Naive thymus-derived CD4-positive, alpha-beta T cell (primary cell): ENCODE measurements around the gene LIN9. TPM values are rescaled to one million over a fixed set of nuclear protein-coding genes. Genes with fewer than 3 reads are reported as not detected.
A peak's percentile ranks its signal among the peaks of the same experiment; 100 is the strongest.

Experiments
- ATAC-seq: fragments of 150-1000 bp; cut with Tn5 transposase; 2 replicates; pipeline ENCODE4 v1.10.0; 2021; ENCODE audit warnings: mild to moderate bottlenecking, moderate library complexity
- CTCF ChIA-PET: fragments of 350-600 bp; sonication (Branson Sonifier 250); formaldehyde crosslinking; loops from one replicate; lab custom pipeline; 2021; ENCODE audit warnings: antibody characterized with exemption; lab: Charles Lee
- POLR2A ChIA-PET: fragments of 350-600 bp; sonication (Branson Sonifier 250); formaldehyde crosslinking; loops from one replicate; lab custom pipeline; 2021; ENCODE audit warnings: antibody characterized with exemption, inconsistent platforms; lab: Charles Lee
- DNase-seq, 9 donors: peaks; one replicate each; pipeline versions ENCODE4 v3.0.0 to v3.0.0-alpha.2; 2020 to 2022; ENCODE audit warnings: mixed read lengths in 1 of 9
- H3K27ac ChIP-seq: one replicate; pipeline ENCODE4 v1.7.0; 2013; ENCODE audit warnings: mild to moderate bottlenecking, low read depth, low read length, moderate library complexity
- H3K27me3 ChIP-seq, 2 donors: one replicate each; pipeline ENCODE4 v1.7.0; 2013; ENCODE audit warnings: low read length in 2 of 2, mild to moderate bottlenecking in 2 of 2, moderate library complexity in 2 of 2; ENCODE audit not compliant: control insufficient read depth in 2 of 2, insufficient read depth in 2 of 2
- H3K36me3 ChIP-seq, 3 experiments: 1 replicate in 2 of 3; 2 replicates in 1 of 3; pipeline ENCODE4 v1.7.0; 2013; ENCODE audit warnings: low read length in 3 of 3, mild to moderate bottlenecking in 3 of 3, moderate library complexity in 1 of 3; ENCODE audit not compliant: insufficient read depth in 3 of 3, control insufficient read depth in 2 of 3
- H3K4me1 ChIP-seq, 2 donors: one replicate each; pipeline ENCODE4 v1.7.0; 2013; ENCODE audit warnings: low read length in 2 of 2, mild to moderate bottlenecking in 2 of 2, moderate library complexity in 1 of 2; ENCODE audit not compliant: control insufficient read depth in 2 of 2, insufficient read depth in 2 of 2
- H3K4me3 ChIP-seq: 2 replicates; pipeline ENCODE4 v1.7.0; 2013; ENCODE audit warnings: mild to moderate bottlenecking, low read length
- H3K9me3 ChIP-seq, 3 experiments: 1 replicate in 2 of 3; 2 replicates in 1 of 3; pipeline ENCODE4 v1.7.0; 2013; ENCODE audit warnings: low read length in 3 of 3; ENCODE audit not compliant: control insufficient read depth in 2 of 3
- H3K27ac Mint-ChIP-seq, 9 donors: one replicate each; pipeline ENCODE4 v1.8.0; 2020 to 2022; ENCODE audit warnings: mixed read lengths in 9 of 9, mild to moderate bottlenecking in 8 of 9, moderate library complexity in 5 of 9, inconsistent platforms in 2 of 9
- H3K27me3 Mint-ChIP-seq, 5 donors: one replicate each; pipeline ENCODE4 v1.8.0; 2021 to 2022; ENCODE audit warnings: mixed read lengths in 5 of 5, mild to moderate bottlenecking in 1 of 5
- H3K36me3 Mint-ChIP-seq, 5 donors: one replicate each; pipeline ENCODE4 v1.8.0; 2020 to 2022; ENCODE audit warnings: mixed read lengths in 5 of 5, mild to moderate bottlenecking in 3 of 5, inconsistent platforms in 1 of 5
- H3K4me1 Mint-ChIP-seq, 7 donors: one replicate each; pipeline ENCODE4 v1.8.0; 2020 to 2022; ENCODE audit warnings: mixed read lengths in 7 of 7, mild to moderate bottlenecking in 3 of 7, inconsistent platforms in 1 of 7
- H3K4me3 Mint-ChIP-seq, 10 donors: one replicate each; pipeline ENCODE4 v1.8.0; 2020 to 2022; ENCODE audit warnings: mild to moderate bottlenecking in 10 of 10, mixed read lengths in 10 of 10, moderate library complexity in 6 of 10, inconsistent platforms in 2 of 10
- H3K9me3 Mint-ChIP-seq, 11 donors: one replicate each; pipeline ENCODE4 v1.8.0; 2020 to 2022; ENCODE audit warnings: mixed read lengths in 11 of 11, mild to moderate bottlenecking in 4 of 11, inconsistent platforms in 1 of 11, moderate library complexity in 1 of 11
- intact Hi-C, 2 donors: fragments of 100-400 bp; cut with micrococcal nuclease; formaldehyde crosslinking; loops; one replicate each; pipeline ENCODE4 v1.15.1; 2023
- polyA plus RNA-seq, 2 donors: library from polyadenylated mRNA; unstranded; fragments of 300-500 nt; fragmentation: Illumina TruSeq; gene quantifications; one replicate each; pipeline ENCODE4 v1.2.3, GENCODE V29; 2021
- total RNA-seq, 6 experiments: library from RNA in 5 of 6; stranded (reverse) in 5 of 6; gene quantifications; 1 replicate in 5 of 6; 2 replicates in 1 of 6; pipeline ENCODE4 v1.2.3 and lab custom pipeline; 2021 to 2026

The LIN9 gene
- total and polyA plus RNA-seq, 7 experiments from 2014 or later: 2.0 to 8.0 (median 5.0) TPM

DNA sequence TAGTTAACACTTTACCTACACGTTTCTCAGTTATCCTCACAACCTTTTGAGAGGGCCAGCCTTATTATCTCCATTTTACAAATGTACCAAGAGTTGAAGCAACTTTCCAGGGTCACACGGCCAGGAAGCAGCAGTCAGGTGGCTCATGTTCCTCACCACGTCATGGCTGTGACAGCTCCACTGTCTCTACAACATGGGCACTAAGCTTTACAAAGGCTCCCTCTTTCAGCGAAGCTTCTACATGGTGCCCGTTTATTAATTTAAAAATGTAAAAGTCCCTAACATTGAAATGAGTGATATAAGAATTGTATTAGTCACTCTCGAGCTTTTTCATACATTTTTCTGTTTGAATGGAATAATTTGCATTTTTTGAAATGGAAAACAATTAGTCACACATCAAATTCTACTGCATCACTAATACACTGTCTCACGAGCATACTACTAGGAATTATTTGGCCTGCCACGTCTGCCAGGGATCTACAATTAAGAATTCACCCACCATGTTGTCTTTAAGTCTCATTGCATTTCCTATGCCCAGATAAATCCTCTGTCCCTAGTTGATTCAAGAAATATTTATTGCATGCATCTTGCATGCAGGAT, 28.4 kb upstream of the LIN9 start:
- Histone ChIP-seq H3K9me3 (no peaks in the 10 kb centered on the region), H3K4me1 (peaks cover 4% of the 10 kb centered on the region in 2 donors), H3K4me3 (no peak overlapping the region), H3K36me3 (no peaks in the 10 kb centered on the region), H3K27ac (no peak overlapping the region), H3K27me3 (no peaks in the 10 kb centered on the region)
- intact Hi-C loops: no loop called here
- no peak for DNase-seq
- POLR2A ChIA-PET: interaction anchor here (0.9 kb wide), 1 partner anchor 28 kb away, joined by 3 read pairs; the partner anchor contains the start of gene LIN9
- CTCF ChIA-PET: interaction anchor here (0.7 to 1.1 kb wide), 2 partner anchors 11 to 212 kb away, joined by 3 to 4 read pairs; no protein-coding TSS in a partner anchor
- peaks cover 0 to 24% (median 8%) of the 10 kb centered on the region in 11 donors for H3K9me3 Mint-ChIP-seq
- H3K4me1 Mint-ChIP-seq: peaks cover 0 to 6% (median 6%) of the 10 kb centered on the region in 7 donors
- no peak overlapping the region for H3K27ac Mint-ChIP-seq
- H3K27me3 Mint-ChIP-seq: peaks cover 0 to 10% (median 3%) of the 10 kb centered on the region in 5 donors
- no peak for ATAC-seq
- no peak overlapping the region for H3K4me3 Mint-ChIP-seq
- H3K36me3 Mint-ChIP-seq: peaks cover 0 to 8% (median 6%) of the 10 kb centered on the region in 5 donors

DNA sequence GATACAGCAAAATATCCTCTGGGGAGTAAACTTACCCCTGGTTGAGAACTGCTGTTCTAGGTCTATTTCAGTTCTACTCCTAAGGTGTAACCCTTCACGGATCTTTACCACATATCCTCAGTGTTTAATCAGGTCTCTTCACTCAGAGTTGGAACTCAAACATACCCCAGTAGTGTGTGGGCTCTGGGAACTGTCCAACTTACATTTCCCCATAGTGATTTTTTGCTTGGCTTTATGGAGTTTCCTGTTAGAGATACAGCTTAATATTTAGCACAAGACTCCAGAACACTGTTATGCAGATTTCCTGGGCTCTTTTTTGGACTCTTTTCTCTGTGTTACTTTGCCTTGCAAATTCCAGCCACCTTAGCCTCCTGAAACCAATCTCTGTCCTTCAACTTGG, 26.7 kb upstream of the LIN9 start:
- H3K36me3 Mint-ChIP-seq: peaks cover 0 to 7% (median 5%) of the 10 kb centered on the region in 5 donors
- no peak overlapping the region for H3K27ac ChIP-seq
- POLR2A ChIA-PET: no interaction called here

DNA sequence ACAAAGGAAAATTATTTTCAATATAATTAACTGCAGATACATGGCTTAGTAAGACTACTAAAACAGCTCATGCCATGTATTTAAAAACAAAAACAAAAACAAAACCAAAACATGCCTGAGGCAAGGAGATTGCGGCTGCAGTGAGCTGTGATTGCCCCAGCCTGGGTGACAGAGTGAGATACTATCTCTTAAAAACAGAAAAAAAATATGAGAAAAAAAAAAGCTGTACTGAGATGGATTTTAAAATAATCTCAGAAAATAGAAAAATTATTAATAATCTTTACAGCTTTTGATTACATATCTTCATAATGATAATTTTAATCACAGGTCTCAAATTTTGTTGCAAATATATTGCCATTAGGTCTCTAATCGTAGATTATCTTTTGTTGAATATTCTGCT, 24.0 kb upstream of the LIN9 start:
- no peaks in the 10 kb centered on the region for H3K27me3 ChIP-seq
- H3K27me3 Mint-ChIP-seq: peaks cover 0 to 2% (median 0%) of the 10 kb centered on the region in 5 donors
- ChIA-PET POLR2A (interaction anchor here (0.8 to 1.5 kb wide), 4 partner anchors 24 to 207 kb away, joined by 3 to 7 read pairs (median 4); partner anchors contain the start of gene LIN9), CTCF (interaction anchor here (0.6 to 3.2 kb wide), 9 partner anchors 9 to 949 kb away, joined by 3 to 35 read pairs (median 3); no protein-coding TSS in a partner anchor)
- H3K4me1 ChIP-seq: peaks cover 4% of the 10 kb centered on the region in 2 donors
- peak overlapping the region in 8 of 10 donors; percentile 26 to 74 (median 68) for H3K4me3 Mint-ChIP-seq
- H3K4me3 ChIP-seq: peak overlapping the region; percentile 13
- H3K27ac Mint-ChIP-seq: peak overlapping the region in 2 of 9 donors; percentile 25 to 43
- no peak for DNase-seq
- H3K4me1 Mint-ChIP-seq: peaks cover 0 to 11% (median 6%) of the 10 kb centered on the region in 7 donors
- H3K36me3 ChIP-seq: no peaks in the 10 kb centered on the region
- H3K9me3 ChIP-seq: no peaks in the 10 kb centered on the region
- H3K36me3 Mint-ChIP-seq: no peaks in the 10 kb centered on the region
- H3K27ac ChIP-seq: no peak overlapping the region
- peaks cover 0 to 2% (median 0%) of the 10 kb centered on the region in 11 donors for H3K9me3 Mint-ChIP-seq
- ATAC-seq: no peak
- intact Hi-C loops: loop anchor here (1.0 to 2.0 kb wide), 6 partner anchors 24 to 208 kb away; partner anchors contain the start of gene LIN9 (in 2 of the 2)

More for the DNA sequence above, 26.7 kb upstream of the LIN9 start:
- H3K9me3 Mint-ChIP-seq: peaks cover 0 to 10% (median 6%) of the 10 kb centered on the region in 11 donors
- H3K4me3 ChIP-seq: no peak overlapping the region
- CTCF ChIA-PET: no interaction called here
- H3K27me3 ChIP-seq: no peaks in the 10 kb centered on the region
- no peak for ATAC-seq
- no peaks in the 10 kb centered on the region for H3K36me3 ChIP-seq
- peaks cover 4% of the 10 kb centered on the region in 2 donors for H3K4me1 ChIP-seq
- no peak overlapping the region for H3K27ac Mint-ChIP-seq
- H3K9me3 ChIP-seq: no peaks in the 10 kb centered on the region
- intact Hi-C loops: no loop called here
- no peak for DNase-seq
- no peak overlapping the region for H3K4me3 Mint-ChIP-seq
- peaks cover 0 to 6% (median 3%) of the 10 kb centered on the region in 5 donors for H3K27me3 Mint-ChIP-seq
- peaks cover 0 to 6% (median 6%) of the 10 kb centered on the region in 7 donors for H3K4me1 Mint-ChIP-seq

DNA sequence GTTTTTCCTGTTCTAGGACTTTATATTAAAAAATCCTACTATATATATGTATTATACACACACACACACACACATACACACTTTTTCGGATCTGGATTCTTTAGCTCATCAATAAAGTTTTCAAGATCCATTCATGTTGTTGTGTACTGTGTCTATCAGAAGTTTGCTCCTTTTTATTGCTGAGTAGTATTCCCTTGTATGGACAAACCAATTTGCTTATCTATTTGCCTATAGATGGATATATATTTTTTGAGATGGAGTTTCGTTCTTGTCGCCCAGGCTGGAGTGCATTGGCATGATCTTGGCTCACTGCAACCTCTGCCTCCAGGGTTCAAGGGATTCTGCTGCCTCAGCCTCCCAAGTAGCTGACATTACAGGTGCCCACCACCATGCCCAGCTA, 20.3 kb upstream of the LIN9 start:
- no peak overlapping the region for H3K27ac ChIP-seq
- ChIA-PET POLR2A (interaction anchor here (0.6 kb wide), 1 partner anchor 142 kb away, joined by 3 read pairs; no protein-coding TSS in a partner anchor), CTCF (no interaction called here)
- Mint-ChIP-seq H3K9me3 (peaks cover 0 to 2% (median 0%) of the 10 kb centered on the region in 11 donors), H3K36me3 (no peaks in the 10 kb centered on the region), H3K27me3 (peaks cover 0 to 7% (median 0%) of the 10 kb centered on the region in 5 donors), H3K4me1 (peaks cover 0 to 17% (median 6%) of the 10 kb centered on the region in 7 donors), H3K4me3 (no peak overlapping the region), H3K27ac (no peak overlapping the region)
- peaks cover 4% of the 10 kb centered on the region in 2 donors for H3K4me1 ChIP-seq
- no peaks in the 10 kb centered on the region for H3K27me3 ChIP-seq
- DNase-seq (no peak), ATAC-seq (no peak)
- no peaks in the 10 kb centered on the region for H3K36me3 ChIP-seq
- no peaks in the 10 kb centered on the region for H3K9me3 ChIP-seq
- H3K4me3 ChIP-seq: no peak overlapping the region
- intact Hi-C loops: no loop called here

DNA sequence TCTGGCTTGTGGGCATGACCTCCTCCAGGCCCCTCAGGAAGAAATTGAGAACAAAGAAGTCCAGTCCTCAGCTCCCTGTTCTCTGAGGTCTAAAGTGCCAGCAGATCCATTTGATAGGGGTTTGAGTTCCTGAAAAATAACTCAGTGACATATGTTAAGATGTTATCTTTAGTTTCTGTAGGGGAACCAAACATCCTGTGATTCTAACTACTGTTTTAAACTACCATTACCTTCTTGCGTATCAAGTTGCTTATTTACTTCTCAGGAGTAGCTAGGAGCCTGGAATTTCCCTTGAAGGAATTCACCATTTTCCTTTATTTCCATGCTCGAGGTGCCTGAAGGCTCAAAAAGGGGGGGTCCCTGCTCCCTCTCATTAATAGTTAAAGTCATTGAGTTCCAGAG, 18.8 kb upstream of the LIN9 start:
- ATAC-seq (no peak), DNase-seq (no peak)
- no peaks in the 10 kb centered on the region for H3K36me3 ChIP-seq
- CTCF ChIA-PET: interaction anchor here (0.7 kb wide), 1 partner anchor 593 kb away, joined by 3 read pairs; no protein-coding TSS in a partner anchor
- H3K9me3 ChIP-seq: no peaks in the 10 kb centered on the region
- intact Hi-C loops: no loop called here
- H3K27me3 ChIP-seq: no peaks in the 10 kb centered on the region
- H3K4me3 ChIP-seq: no peak overlapping the region
- H3K27ac Mint-ChIP-seq: peak overlapping the region in 1 of 9 donors; percentile 18
- H3K4me1 ChIP-seq: no peaks in the 10 kb centered on the region
- H3K9me3 Mint-ChIP-seq: peaks cover 0 to 2% (median 0%) of the 10 kb centered on the region in 11 donors
- H3K4me1 Mint-ChIP-seq: peaks cover 0 to 12% (median 0%) of the 10 kb centered on the region in 7 donors
- POLR2A ChIA-PET: no interaction called here
- no peak overlapping the region for H3K4me3 Mint-ChIP-seq
- H3K27ac ChIP-seq: no peak overlapping the region
- peaks cover 0 to 9% (median 0%) of the 10 kb centered on the region in 5 donors for H3K27me3 Mint-ChIP-seq
- H3K36me3 Mint-ChIP-seq: no peaks in the 10 kb centered on the region

DNA sequence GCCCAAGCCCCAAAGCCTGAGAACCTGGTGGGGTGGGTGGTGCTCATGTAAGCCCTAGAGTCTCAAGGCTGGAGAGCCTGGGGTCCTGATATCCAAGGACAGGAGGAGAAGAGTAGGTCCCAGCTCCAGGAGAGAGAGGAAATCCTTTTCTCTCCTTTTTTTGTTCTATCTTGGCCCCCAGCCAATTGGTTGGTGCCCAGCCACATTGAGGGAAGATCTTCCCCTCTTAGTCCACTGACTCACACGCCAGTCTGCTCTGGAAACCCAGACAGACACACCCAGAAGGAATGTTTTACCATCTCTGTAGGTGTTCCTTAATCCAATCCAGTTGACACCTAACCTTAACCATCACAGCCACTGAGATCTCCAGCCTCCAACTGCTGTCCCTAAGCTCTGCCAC, 16.2 kb upstream of the LIN9 start:
- H3K9me3 Mint-ChIP-seq: peaks cover 0 to 2% (median 0%) of the 10 kb centered on the region in 11 donors
- DNase-seq: no peak
- no peaks in the 10 kb centered on the region for H3K36me3 Mint-ChIP-seq
- ChIA-PET CTCF (interaction anchor here (0.7 kb wide), 1 partner anchor 117 kb away, joined by 3 read pairs; no protein-coding TSS in a partner anchor), POLR2A (no interaction called here)
- Histone ChIP-seq H3K4me3 (no peak overlapping the region), H3K9me3 (no peaks in the 10 kb centered on the region), H3K4me1 (no peaks in the 10 kb centered on the region), H3K27me3 (no peaks in the 10 kb centered on the region), H3K36me3 (no peaks in the 10 kb centered on the region), H3K27ac (no peak overlapping the region)
- H3K4me3 Mint-ChIP-seq: no peak overlapping the region
- no peak for ATAC-seq
- H3K27ac Mint-ChIP-seq: no peak overlapping the region
- H3K4me1 Mint-ChIP-seq: peaks cover 0 to 11% (median 0%) of the 10 kb centered on the region in 7 donors
- H3K27me3 Mint-ChIP-seq: peaks cover 0 to 12% (median 6%) of the 10 kb centered on the region in 5 donors
- intact Hi-C loops: no loop called here
